NCI-H1092 (cell line): ENCODE results near the gene TAS2R3.
A peak's percentile ranks its signal among the peaks of the same experiment; 100 is the strongest.
"Not testable (repeated sequence)": the region's sequence is repeated elsewhere in the genome, so short reads cannot be mapped to it uniquely, and the experiment has no call there.

Source experiments
- DNase-seq: peaks from one replicate; lab custom pipeline; 2025; lab: John Stamatoyannopoulos, UW

Gene TAS2R3

GRCh38 chr7:141763797-141764196, at the start of gene TAS2R3:
Gene TAS2R3, plus strand, starts transcription at chr7:141764097. Its CDS starts 62 bp downstream, at chr7:141764159.
- DNase-seq, result no peak

- no peak for DNase-seq
These were observed 49.3 kb upstream of the TAS2R3 start for GRCh38 chr7:141714571-141714970.

- no peak for DNase-seq
These were observed 48.9 kb upstream of the TAS2R3 start for GRCh38 chr7:141715018-141715417.

- no peak for DNase-seq
These were observed 47.9 kb upstream of the TAS2R3 start for GRCh38 chr7:141715794-141716689.

- DNase-seq, result no peak
These were observed 46.4 kb upstream of the TAS2R3 start for GRCh38 chr7:141717450-141717849.

GRCh38 chr7:141722529-141722928, 41.4 kb upstream of the TAS2R3 start:
- no peak for DNase-seq

GRCh38 chr7:141729020-141729419, 34.9 kb upstream of the TAS2R3 start:
- DNase-seq, result no peak

GRCh38 chr7:141731476-141732149, 32.3 kb upstream of the TAS2R3 start:
- no peak for DNase-seq

GRCh38 chr7:141737118-141737835, 26.6 kb upstream of the TAS2R3 start:
- peak; percentile 3 for DNase-seq

GRCh38 chr7:141737836-141738591, 25.9 kb upstream of the TAS2R3 start, which contains the start of gene SSBP1:
Gene SSBP1, plus strand, starts transcription at chr7:141738358. Its CDS starts 809 bp downstream, at chr7:141739167.
- peak; percentile 97 for DNase-seq

- no peak for DNase-seq
These were observed 25.3 kb upstream of the TAS2R3 start for GRCh38 chr7:141738592-141739013.

GRCh38 chr7:141739250-141739649, 24.6 kb upstream of the TAS2R3 start:
- DNase-seq, result no peak

- DNase-seq, result no peak
These were observed 21.7 kb upstream of the TAS2R3 start for GRCh38 chr7:141742229-141742628.

GRCh38 chr7:141744131-141744530, 19.8 kb upstream of the TAS2R3 start:
- no peak for DNase-seq

- no peak for DNase-seq
These were observed 15.5 kb upstream of the TAS2R3 start for GRCh38 chr7:141748396-141748795.

GRCh38 chr7:141751904-141752303, 12.0 kb upstream of the TAS2R3 start:
- not testable (repeated sequence) for DNase-seq

GRCh38 chr7:141752634-141753033, 11.3 kb upstream of the TAS2R3 start:
- DNase-seq, result no peak

- peak; percentile 17 for DNase-seq
These were observed 9.0 kb upstream of the TAS2R3 start for GRCh38 chr7:141754939-141755338.

GRCh38 chr7:141770083-141770583, 6.2 kb downstream of the TAS2R3 start:
- not testable (repeated sequence) for DNase-seq

GRCh38 chr7:141776374-141776773, 12.5 kb downstream of the TAS2R3 start, which contains the start of gene TAS2R4:
Gene TAS2R4, plus strand, starts transcription at chr7:141776674. Its CDS starts 1,815 bp downstream, at chr7:141778489.
- no peak for DNase-seq
